ENCODE data around the gene MS4A1.
"Not testable (repeated sequence)": the region's sequence is repeated elsewhere in the genome, so short reads cannot be mapped to it uniquely, and the experiment has no call there.

The MS4A1 gene

GRCh38 chr11:60504219-60504905 lies 48.7 kb downstream of the MS4A1 start:
- DNase-seq, result no peak

GRCh38 chr11:60509609-60510008 lies 54.0 kb downstream of the MS4A1 start:
- not testable (repeated sequence) for DNase-seq

DNA sequence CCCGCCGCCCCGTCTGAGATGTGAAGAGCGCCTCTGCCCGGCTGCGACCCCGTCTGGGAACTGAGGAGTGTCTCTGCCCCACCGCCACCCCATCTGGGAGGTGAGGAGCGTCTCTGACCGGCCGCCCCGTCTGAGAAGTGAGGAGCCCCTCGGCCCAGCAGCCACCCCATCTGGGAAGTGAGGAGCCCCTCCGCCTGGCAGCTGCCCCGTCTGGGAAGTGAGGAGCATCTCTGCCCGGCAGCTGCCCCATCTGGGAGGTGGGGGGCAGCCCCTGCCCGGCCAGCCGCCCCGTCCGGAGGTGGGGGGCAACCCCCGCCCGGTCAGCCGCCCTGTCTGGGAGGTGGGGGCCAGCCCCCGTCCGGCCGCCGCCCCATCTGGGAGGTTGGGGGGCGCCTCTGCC lies 54.6 kb downstream of the MS4A1 start:
- DNase-seq, result not testable (repeated sequence)

DNA sequence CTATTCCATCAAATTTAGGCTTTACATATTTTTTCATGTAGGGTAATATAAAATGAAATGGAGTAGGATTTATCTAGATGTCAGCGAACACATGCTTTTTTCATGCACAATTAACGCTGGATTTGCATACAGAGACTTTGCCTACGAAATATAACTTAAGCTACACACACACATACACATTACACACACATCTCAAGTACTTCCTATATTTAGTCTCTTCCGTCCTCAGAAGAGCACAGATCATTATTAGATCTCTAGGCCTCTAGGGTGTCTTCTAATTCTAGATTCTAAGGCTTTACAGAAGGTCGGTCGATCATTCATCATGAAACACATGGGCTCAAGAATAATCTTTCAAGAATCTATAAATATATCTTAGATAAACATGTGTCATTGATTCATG lies 55.7 kb downstream of the MS4A1 start:
- no peak for DNase-seq

DNA sequence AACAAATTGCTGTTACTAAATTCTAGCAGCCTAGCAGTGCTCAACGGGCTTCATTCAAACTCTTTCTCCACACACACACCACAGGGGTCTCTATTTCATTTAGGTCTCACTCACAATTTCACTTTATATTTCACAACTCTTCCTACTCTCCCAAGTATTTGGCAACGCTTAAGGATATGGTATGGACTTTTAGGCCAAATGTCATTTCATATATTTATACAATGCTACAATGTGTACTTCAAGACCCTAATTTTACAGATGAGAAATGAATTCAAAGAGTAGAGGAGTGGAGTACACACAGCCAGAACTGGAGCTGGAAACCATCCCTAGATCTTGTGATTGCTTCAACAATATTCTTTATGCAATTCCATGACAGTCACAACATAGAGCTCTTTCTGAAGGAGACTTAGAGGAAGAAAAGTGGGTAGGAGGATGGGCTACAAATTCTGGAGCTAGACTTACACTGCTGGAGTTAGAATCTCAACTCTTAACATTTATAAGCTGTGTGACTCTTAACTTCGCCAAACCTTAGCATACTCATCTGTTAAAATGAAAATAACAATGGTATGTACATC lies 57.1 kb downstream of the MS4A1 start:
- DNase-seq, result no peak

GRCh38 chr11:60513496-60514460 lies 58.1 kb downstream of the MS4A1 start:
- no peak for DNase-seq

GRCh38 chr11:60515144-60515855 lies 59.7 kb downstream of the MS4A1 start, which contains the start of gene MS4A13:
Gene MS4A13, plus strand, starts transcription at chr11:60515392. Its CDS starts 2,692 bp downstream, at chr11:60518084.
- no peak for DNase-seq

All from NCI-H510A (cell line).